Keratinocyte (primary cell): ENCODE measurements around the gene TENT4A. TPM values are rescaled to one million over a fixed set of nuclear protein-coding genes. Genes with fewer than 3 reads are reported as not detected.
A peak's percentile ranks its signal among the peaks of the same experiment; 100 is the strongest.

ENCODE experiments used
- DNase-seq: peaks from one replicate; pipeline ENCODE4 v3.0.0-alpha.2; 2011; ENCODE audit warnings: low read depth, missing footprints, low spot score
- FAIRE-seq: peaks from 2 replicates; lab custom pipeline; 2011; peaks lifted over from hg19 to GRCh38; lab: Jason Lieb, UNC
- H2AFZ ChIP-seq: 2 replicates; pipeline ENCODE4 v1.6.0; 2012; ENCODE audit warnings: low read length, control low read depth, inconsistent platforms; ENCODE audit not compliant: control insufficient read depth
- H3K27ac ChIP-seq: 2 replicates; pipeline ENCODE4 v1.5.1; 2011; ENCODE audit warnings: low read length; ENCODE audit not compliant: control insufficient read depth, insufficient read depth
- H3K27me3 ChIP-seq: 3 replicates; pipeline ENCODE4 v1.6.0; 2011; ENCODE audit warnings: low read length; ENCODE audit not compliant: control insufficient read depth, insufficient read depth; ENCODE audit errors: extremely low read depth
- H3K36me3 ChIP-seq, 2 experiments: 2 replicates in 1 of 2; 3 replicates in 1 of 2; pipeline ENCODE4 v1.5.1; 2011; ENCODE audit warnings: low read length in 2 of 2, mild to moderate bottlenecking in 1 of 2; ENCODE audit not compliant: control insufficient read depth in 2 of 2, insufficient read depth in 2 of 2; ENCODE audit errors: extremely low read depth in 1 of 2
- H3K4me1 ChIP-seq: 3 replicates; pipeline ENCODE4 v1.5.1; 2011; ENCODE audit warnings: low read length; ENCODE audit not compliant: control insufficient read depth, insufficient read depth; ENCODE audit errors: extremely low read depth
- H3K4me2 ChIP-seq: 3 replicates; pipeline ENCODE4 v1.6.0; 2011; ENCODE audit warnings: low read depth, low read length; ENCODE audit not compliant: control insufficient read depth, insufficient read depth; ENCODE audit errors: extremely low read depth
- H3K4me3 ChIP-seq, 3 experiments: fragments of 200-600 bp in 1 of 3; sonication (generic) in 1 of 3; 2 replicates in 2 of 3; 3 replicates in 1 of 3; pipeline ENCODE4 v1.5.1; 2011 to 2016; ENCODE audit warnings: low read length in 3 of 3, mild to moderate bottlenecking in 3 of 3, control low read depth in 2 of 3, inconsistent platforms in 1 of 3, low read depth in 1 of 3, mixed read lengths in 1 of 3, mixed run types in 1 of 3, moderate library complexity in 1 of 3; ENCODE audit not compliant: control insufficient read depth in 2 of 3, insufficient read depth in 2 of 3; ENCODE audit errors: extremely low read depth in 1 of 3
- H3K79me2 ChIP-seq: 2 replicates; pipeline ENCODE4 v1.6.0; 2012; ENCODE audit warnings: low read length; ENCODE audit not compliant: control insufficient read depth, insufficient read depth
- H3K9ac ChIP-seq: 3 replicates; pipeline ENCODE4 v1.6.0; 2011; ENCODE audit warnings: low read length; ENCODE audit not compliant: control insufficient read depth, insufficient read depth; ENCODE audit errors: extremely low read depth
- H3K9me1 ChIP-seq: 3 replicates; pipeline ENCODE4 v1.6.0; 2011; ENCODE audit warnings: low read length; ENCODE audit not compliant: control insufficient read depth, insufficient read depth; ENCODE audit errors: extremely low read depth
- H3K9me3 ChIP-seq: 2 replicates; pipeline ENCODE4 v1.5.1; 2012; ENCODE audit warnings: low read depth, low read length; ENCODE audit not compliant: control insufficient read depth
- H4K20me1 ChIP-seq: 3 replicates; pipeline ENCODE4 v1.6.0; 2011; ENCODE audit warnings: low read length; ENCODE audit not compliant: control insufficient read depth, insufficient read depth; ENCODE audit errors: extremely low read depth
- EZH2 ChIP-seq: IDR thresholded peaks from one replicate; pipeline ENCODE4 v1.6.1; 2012; ENCODE audit warnings: inconsistent platforms, mild to moderate bottlenecking, low read length, moderate library complexity
- dilution Hi-C: fragments of 300-500 bp; cut with MboI; formaldehyde crosslinking; loops from one replicate; pipeline ENCODE4 v1.7.0; 2020; ENCODE audit warnings: low sequenced_read_pairs; ENCODE audit not compliant: extremely low pct_ligation_motif_present
- polyA plus RNA-seq, 5 experiments: library from polyadenylated mRNA; depleted of rRNA in 3 of 5; stranded (reverse) in 3 of 5; stranded (forward) in 1 of 5; unstranded in 1 of 5; fragments of >200 nt; gene quantifications; 1 replicate in 1 of 5; 2 replicates in 3 of 5; 3 replicates in 1 of 5; pipeline versions ENCODE4 v1.2.1 to v1.2.3, GENCODE V29; 2011 to 2012; ENCODE audit warnings: missing spikeins in 2 of 5, low read depth in 1 of 5, low replicate concordance in 1 of 5
- TF ChIP-seq, protein P1 (sequence below), 3 experiments: IDR thresholded peaks in 1 of 3; conservative IDR thresholded peaks in 1 of 3; optimal IDR thresholded peaks in 1 of 3; 2 replicates in 2 of 3; 3 replicates in 1 of 3; pipeline versions ENCODE3 to v1.5.1; 2011; ENCODE audit warnings: low read length in 3 of 3, mild to moderate bottlenecking in 3 of 3, moderate library complexity in 2 of 3, control low read depth in 1 of 3, inconsistent platforms in 1 of 3; ENCODE audit not compliant: insufficient read depth in 2 of 3; ENCODE audit errors: extremely low read depth in 1 of 3

The TENT4A gene
- polyA plus RNA-seq, 1 donor (not counting 4 experiments of a cell fraction or from before 2014, with no cell fraction given), result 5.9 TPM

- Histone ChIP-seq H3K9me3 (no peaks in the 10 kb centered on the region), H3K4me2 (peak overlapping the region; percentile 86), H3K27me3 (no peaks in the 10 kb centered on the region), H3K9ac (peak overlapping the region; percentile 65), H3K27ac (no peak overlapping the region), H3K4me3 (peak overlapping the region; percentile 54 to 71 (median 66)), H3K36me3 (peaks cover 4 to 13% of the 10 kb centered on the region in 2 experiments), H3K4me1 (peaks cover 17% of the 10 kb centered on the region), H3K9me1 (peaks cover 3% of the 10 kb centered on the region), H2AFZ (no peak overlapping the region), H4K20me1 (peaks cover 36% of the 10 kb centered on the region), H3K79me2 (peaks cover 69% of the 10 kb centered on the region)
- TF ChIP-seq EZH2, result no peak
- TF ChIP-seq, protein P1, sequence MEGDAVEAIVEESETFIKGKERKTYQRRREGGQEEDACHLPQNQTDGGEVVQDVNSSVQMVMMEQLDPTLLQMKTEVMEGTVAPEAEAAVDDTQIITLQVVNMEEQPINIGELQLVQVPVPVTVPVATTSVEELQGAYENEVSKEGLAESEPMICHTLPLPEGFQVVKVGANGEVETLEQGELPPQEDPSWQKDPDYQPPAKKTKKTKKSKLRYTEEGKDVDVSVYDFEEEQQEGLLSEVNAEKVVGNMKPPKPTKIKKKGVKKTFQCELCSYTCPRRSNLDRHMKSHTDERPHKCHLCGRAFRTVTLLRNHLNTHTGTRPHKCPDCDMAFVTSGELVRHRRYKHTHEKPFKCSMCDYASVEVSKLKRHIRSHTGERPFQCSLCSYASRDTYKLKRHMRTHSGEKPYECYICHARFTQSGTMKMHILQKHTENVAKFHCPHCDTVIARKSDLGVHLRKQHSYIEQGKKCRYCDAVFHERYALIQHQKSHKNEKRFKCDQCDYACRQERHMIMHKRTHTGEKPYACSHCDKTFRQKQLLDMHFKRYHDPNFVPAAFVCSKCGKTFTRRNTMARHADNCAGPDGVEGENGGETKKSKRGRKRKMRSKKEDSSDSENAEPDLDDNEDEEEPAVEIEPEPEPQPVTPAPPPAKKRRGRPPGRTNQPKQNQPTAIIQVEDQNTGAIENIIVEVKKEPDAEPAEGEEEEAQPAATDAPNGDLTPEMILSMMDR (optimal IDR thresholded peaks at IDR 0.05 in 1 of 3, IDR thresholded peaks at IDR 0.05 in 1 of 3, conservative IDR thresholded peaks at IDR 0.05 in 1 of 3; ENCODE audit: extremely low read depth in 1 of 3, insufficient read depth in 2 of 3, low read length in 3 of 3), result no peak
- FAIRE-seq, result no peak
- dilution Hi-C loops, result no loop called here
- DNase-seq, result no peak
Measured at GRCh38 chr5:6715758-6716628, 2.8 kb downstream of the TENT4A start.

DNA sequence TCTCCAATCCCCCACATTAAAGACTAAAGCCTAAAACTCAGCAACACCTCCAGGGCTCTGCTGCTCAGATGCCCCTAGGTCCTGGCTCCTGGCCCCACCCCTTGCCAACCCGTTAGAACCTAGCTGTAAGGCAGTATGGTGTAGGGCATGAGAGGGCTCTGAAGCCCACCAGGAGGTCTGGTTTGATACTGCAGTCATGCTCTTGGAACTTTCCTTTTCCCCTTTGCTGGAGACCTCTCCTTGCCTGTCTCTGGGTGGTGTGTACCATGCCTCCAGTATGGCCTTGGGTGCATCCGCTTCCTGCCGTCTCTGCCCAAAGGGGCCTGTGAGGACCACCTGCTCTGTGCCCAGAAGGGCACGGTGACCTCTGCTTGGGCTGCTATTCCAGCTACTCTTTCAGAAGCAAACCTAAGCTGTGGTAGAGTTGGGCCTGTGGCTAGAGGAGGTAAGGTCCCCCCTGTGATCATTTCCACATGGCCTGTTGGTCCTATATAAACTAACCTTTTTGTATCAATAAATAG is 3.5 kb downstream of the TENT4A start:
- dilution Hi-C loops, result no loop called here
- Histone ChIP-seq H3K27me3 (no peaks in the 10 kb centered on the region), H3K9me1 (peaks cover 3% of the 10 kb centered on the region), H3K4me1 (peaks cover 15% of the 10 kb centered on the region), H3K4me2 (peak overlapping the region; percentile 86), H2AFZ (no peak overlapping the region), H3K79me2 (peaks cover 76% of the 10 kb centered on the region), H3K4me3 (no peak overlapping the region), H3K27ac (no peak overlapping the region), H3K9ac (no peak overlapping the region), H3K36me3 (peaks cover 4 to 13% of the 10 kb centered on the region in 2 experiments), H4K20me1 (peaks cover 37% of the 10 kb centered on the region), H3K9me3 (no peaks in the 10 kb centered on the region)
- TF ChIP-seq, protein P1 (optimal IDR thresholded peaks at IDR 0.05 in 1 of 3, IDR thresholded peaks at IDR 0.05 in 1 of 3, conservative IDR thresholded peaks at IDR 0.05 in 1 of 3; ENCODE audit: extremely low read depth in 1 of 3, insufficient read depth in 2 of 3, low read length in 3 of 3), result no peak
- no peak for TF ChIP-seq EZH2
- DNase-seq, result no peak
- no peak for FAIRE-seq
